Parietal lobe (tissue), 1 donor: ENCODE measurements around the gene COG1. TPM values are rescaled to one million over a fixed set of nuclear protein-coding genes. Genes with fewer than 3 reads are reported as not detected.

ENCODE experiments used
- total RNA-seq: library from RNA; depleted of rRNA; stranded (reverse); fragments of >200 nt; gene quantifications from one replicate; pipeline ENCODE4 v1.2.3, GENCODE V29; 2014

The COG1 gene, protein sequence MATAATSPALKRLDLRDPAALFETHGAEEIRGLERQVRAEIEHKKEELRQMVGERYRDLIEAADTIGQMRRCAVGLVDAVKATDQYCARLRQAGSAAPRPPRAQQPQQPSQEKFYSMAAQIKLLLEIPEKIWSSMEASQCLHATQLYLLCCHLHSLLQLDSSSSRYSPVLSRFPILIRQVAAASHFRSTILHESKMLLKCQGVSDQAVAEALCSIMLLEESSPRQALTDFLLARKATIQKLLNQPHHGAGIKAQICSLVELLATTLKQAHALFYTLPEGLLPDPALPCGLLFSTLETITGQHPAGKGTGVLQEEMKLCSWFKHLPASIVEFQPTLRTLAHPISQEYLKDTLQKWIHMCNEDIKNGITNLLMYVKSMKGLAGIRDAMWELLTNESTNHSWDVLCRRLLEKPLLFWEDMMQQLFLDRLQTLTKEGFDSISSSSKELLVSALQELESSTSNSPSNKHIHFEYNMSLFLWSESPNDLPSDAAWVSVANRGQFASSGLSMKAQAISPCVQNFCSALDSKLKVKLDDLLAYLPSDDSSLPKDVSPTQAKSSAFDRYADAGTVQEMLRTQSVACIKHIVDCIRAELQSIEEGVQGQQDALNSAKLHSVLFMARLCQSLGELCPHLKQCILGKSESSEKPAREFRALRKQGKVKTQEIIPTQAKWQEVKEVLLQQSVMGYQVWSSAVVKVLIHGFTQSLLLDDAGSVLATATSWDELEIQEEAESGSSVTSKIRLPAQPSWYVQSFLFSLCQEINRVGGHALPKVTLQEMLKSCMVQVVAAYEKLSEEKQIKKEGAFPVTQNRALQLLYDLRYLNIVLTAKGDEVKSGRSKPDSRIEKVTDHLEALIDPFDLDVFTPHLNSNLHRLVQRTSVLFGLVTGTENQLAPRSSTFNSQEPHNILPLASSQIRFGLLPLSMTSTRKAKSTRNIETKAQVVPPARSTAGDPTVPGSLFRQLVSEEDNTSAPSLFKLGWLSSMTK
- 38.8 TPM for total RNA-seq

DNA sequence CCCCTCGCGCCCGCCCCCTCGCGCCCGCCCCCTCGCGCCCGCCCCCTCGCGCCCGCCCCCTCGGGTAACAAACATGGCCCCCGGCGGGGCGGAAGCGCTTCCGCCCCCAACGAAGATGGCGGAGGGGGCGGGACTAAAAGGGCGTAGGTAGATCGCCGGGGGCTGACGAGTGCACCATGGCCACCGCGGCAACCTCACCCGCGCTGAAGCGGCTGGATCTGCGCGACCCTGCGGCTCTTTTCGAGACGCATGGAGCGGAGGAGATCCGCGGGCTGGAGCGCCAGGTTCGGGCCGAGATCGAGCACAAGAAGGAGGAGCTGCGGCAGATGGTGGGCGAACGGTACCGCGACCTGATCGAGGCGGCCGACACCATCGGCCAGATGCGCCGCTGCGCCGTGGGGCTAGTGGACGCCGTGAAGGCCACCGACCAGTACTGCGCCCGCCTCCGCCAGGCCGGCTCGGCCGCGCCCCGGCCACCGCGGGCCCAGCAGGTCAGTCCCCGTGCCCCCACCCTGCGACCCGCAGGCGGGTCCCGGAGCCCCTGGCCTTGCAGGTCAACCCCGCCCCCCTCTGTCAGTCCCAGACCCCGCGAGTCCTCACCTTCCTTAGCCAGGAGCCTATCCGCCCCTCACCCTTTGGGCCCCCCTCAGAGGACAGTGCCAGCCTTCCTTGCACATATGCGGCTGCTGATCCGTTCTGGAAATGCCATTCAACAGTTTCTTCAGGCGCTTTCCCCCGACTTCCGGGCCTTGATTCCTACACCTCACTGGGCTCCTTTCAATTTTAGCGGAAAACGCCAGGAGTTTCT is at the start of gene COG1:
COG1 (plus strand) TSS at position 162 of the 808 bp plus-strand sequence; CDS start at position 177, 15 bp downstream.

Other genes starting within 250 kb of the COG1 start
- 11.0 TPM for gene SLC39A11, start 100.4 kb upstream of the COG1 start, total RNA-seq
- 43.8 TPM for gene SSTR2, start 28.0 kb upstream of the COG1 start, total RNA-seq
- gene CPSF4L, start 68.8 kb downstream of the COG1 start, total RNA-seq: not detected
- gene CDC42EP4, start 118.9 kb downstream of the COG1 start, total RNA-seq: 70.7 TPM